Bronchial epithelial cell (primary cell): ENCODE results near the gene ASCC1. TPM values are rescaled to one million over a fixed set of nuclear protein-coding genes. Genes with fewer than 3 reads are reported as not detected.
"Not testable (repeated sequence)": the region's sequence is repeated elsewhere in the genome, so short reads cannot be mapped to it uniquely, and the experiment has no call there.

Source experiments
- DNase-seq: peaks from one replicate; pipeline ENCODE4 v3.0.0-alpha.2; 2010; ENCODE audit warnings: low read depth
- FAIRE-seq: peaks from 2 replicates; lab custom pipeline; 2011; peaks lifted over from hg19 to GRCh38; lab: Jason Lieb, UNC
- H3K27me3 ChIP-seq: 2 replicates; pipeline ENCODE4 v1.5.1; 2011; ENCODE audit warnings: low read length; ENCODE audit not compliant: control insufficient read depth, insufficient read depth
- H3K36me3 ChIP-seq: 2 replicates; pipeline ENCODE4 v1.5.1; 2011; ENCODE audit warnings: low read length; ENCODE audit not compliant: control insufficient read depth, insufficient read depth
- H3K4me3 ChIP-seq: 2 replicates; pipeline ENCODE4 v1.5.1; 2011; ENCODE audit warnings: mild to moderate bottlenecking, low read depth, low read length, control low read depth
- CTCF ChIP-seq: IDR thresholded peaks from 2 replicates; pipeline ENCODE4 v1.5.1; 2011; ENCODE audit warnings: mild to moderate bottlenecking, moderate library complexity, low read length, control low read depth, inconsistent platforms; ENCODE audit not compliant: insufficient read depth, severe bottlenecking
- total RNA-seq: library from RNA; depleted of rRNA; stranded (reverse); fragments of >200 nt; gene quantifications from 2 replicates; pipeline ENCODE4 v1.2.1, GENCODE V29; 2014

Gene ASCC1
- total RNA-seq, 1 donor from 2014 or later, result 22.4 TPM

DNA sequence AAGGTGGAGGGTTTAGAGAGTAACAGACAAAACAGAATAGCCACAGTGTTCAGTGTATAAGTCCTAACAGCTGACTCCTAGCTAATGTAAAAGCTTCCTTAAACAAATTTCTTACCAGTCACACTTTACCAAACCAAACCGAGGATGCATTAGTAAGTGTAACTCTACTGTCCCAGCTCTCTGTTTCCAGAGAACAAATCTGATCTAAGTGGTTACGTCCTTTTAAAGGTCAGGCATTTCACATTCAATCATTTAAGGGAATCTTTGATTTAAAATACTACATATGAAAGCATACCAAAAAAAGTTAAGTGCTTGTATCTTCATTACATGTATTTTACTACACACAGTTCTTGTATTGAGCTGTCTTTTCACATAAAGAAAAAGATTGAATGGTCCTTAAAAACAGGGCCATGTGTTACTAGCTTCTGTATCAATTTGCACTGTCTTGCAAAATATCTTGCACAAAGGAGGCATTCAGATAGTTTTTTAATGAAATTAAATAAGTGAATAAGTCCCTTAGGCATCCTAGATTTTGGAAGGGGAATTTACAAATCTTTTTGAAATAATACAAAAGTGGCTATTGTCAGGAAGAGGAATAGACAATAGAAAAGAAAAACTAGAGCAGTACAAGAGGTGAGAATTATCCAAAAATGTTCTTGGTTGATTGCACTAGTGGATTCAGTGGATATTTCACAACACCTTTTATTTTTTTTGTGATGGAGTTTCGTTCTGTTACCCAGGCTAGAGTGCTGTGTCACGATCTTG lies 69.3 kb downstream of the ASCC1 start:
- DNase-seq (no peak), FAIRE-seq (no peak)
- no peaks in the 10 kb centered on the region for H3K36me3 ChIP-seq
- no peaks in the 10 kb centered on the region for H3K27me3 ChIP-seq
- TF ChIP-seq CTCF, result no peak
- H3K4me3 ChIP-seq, result no peak overlapping the region

DNA sequence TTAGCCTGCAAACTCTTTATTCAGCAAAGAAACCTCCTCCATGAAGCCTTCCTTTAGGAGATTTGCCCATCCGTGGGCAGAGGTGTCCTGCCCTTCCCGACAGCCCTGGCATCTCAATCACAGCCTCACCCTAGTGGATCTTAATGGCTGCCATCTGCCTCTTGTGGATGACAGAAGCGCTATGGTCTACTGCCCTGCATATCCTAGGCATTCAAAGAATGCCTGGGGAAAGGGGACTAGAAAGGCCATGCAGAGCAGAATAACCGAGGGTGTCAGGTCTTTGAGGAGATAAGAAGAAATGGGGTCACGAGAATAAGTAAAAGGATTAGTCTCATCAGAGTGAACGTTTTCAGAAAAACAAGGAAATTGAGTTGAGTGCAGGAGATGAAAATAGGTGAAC lies 70.0 kb downstream of the ASCC1 start:
- DNase-seq (no peak), FAIRE-seq (no peak)
- no peak overlapping the region for H3K4me3 ChIP-seq
- no peak for TF ChIP-seq CTCF
- no peaks in the 10 kb centered on the region for H3K27me3 ChIP-seq
- H3K36me3 ChIP-seq, result no peaks in the 10 kb centered on the region

- DNase-seq (no peak), FAIRE-seq (no peak)
- H3K36me3 ChIP-seq, result no peaks in the 10 kb centered on the region
- no peaks in the 10 kb centered on the region for H3K27me3 ChIP-seq
- no peak for TF ChIP-seq CTCF
- H3K4me3 ChIP-seq, result no peak overlapping the region
Measured at GRCh38 chr10:72145657-72146056, 70.4 kb downstream of the ASCC1 start.

DNA sequence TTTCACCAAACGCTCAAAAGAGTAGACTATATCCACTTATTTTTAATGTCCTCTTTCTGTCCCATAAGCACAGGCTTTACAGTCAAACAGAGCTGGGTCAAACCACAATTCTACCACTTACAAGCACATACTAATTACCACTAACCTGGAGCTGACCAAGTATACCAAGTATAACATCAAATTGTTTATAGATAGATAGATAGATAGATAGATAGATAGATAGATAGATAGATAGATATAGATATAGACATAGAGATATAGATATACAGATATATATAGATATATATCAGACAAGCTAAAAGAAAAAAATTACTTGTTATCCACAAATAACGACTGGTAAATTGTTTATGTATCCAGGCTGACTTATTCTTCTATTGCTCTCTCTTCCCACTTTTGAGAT lies 75.2 kb downstream of the ASCC1 start:
- DNase-seq (no peak), FAIRE-seq (no peak)
- no peak for TF ChIP-seq CTCF
- Histone ChIP-seq H3K4me3 (no peak overlapping the region), H3K27me3 (no peaks in the 10 kb centered on the region), H3K36me3 (no peaks in the 10 kb centered on the region)

DNA sequence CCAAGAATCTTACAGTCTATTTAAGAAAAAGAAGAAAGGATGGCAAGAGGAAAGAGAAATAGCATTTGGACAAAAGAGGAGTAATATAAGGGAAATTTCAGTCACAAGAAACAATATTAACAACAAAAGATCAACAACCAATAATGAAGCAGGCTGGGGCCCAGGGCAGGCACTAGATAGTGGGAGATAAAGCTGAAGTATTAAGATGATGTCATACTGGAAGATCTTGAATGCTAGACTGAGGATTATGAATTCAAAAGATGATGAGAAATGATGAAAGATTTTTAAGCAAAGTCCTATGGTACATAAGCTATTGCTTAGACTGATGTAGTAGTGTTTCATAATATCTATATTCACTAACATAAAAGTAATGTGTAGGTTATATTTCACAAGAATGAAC lies 75.9 kb downstream of the ASCC1 start:
- DNase-seq, result no peak
- Histone ChIP-seq H3K27me3 (no peaks in the 10 kb centered on the region), H3K4me3 (no peak overlapping the region), H3K36me3 (no peaks in the 10 kb centered on the region)
- no peak for FAIRE-seq
- no peak for TF ChIP-seq CTCF

DNA sequence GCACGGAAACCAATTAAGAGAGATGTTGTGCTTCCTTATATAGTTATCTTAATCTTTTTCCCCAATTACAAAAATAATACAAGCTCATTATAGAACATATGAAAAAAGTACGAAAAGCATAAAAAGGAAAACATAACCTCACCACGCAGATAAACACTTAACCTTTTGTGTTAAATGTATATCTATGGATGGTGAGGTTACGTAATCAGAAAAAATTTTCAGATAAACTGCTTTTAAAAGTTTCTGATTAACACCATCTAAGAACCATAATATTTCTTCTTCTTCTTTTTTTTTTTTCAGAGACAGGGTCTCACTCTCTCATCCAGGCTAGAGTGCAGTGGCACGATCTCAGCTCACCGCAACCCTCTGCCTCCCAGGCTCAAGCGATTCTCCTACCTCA lies 78.5 kb downstream of the ASCC1 start:
- no peak for DNase-seq
- H3K27me3 ChIP-seq, result no peaks in the 10 kb centered on the region
- H3K36me3 ChIP-seq, result no peaks in the 10 kb centered on the region
- no peak for FAIRE-seq
- no peak overlapping the region for H3K4me3 ChIP-seq
- TF ChIP-seq CTCF, result no peak

DNA sequence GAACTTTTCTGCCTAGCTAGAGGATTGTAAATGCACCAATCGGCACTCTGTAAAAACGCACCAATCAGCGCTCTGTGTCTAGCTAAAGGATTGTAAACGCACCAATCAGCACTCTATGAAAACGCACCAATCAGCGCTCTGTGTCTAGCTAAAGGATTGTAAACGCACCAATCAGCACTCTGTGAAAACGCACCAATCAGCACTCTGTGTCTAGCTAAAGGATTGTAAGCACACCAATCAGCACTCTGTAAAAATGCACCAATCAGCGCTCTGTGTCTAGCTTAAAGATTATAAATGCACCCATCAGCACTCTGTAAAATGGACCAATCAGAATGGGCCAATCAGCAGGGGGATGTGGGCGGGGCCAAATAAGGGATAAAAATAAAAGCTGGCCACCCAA lies 79.9 kb downstream of the ASCC1 start:
- FAIRE-seq, DNase-seq, H3K4me3 ChIP-seq, H3K36me3 ChIP-seq, H3K27me3 ChIP-seq: not testable (repeated sequence)
